Esophagus muscularis mucosa (tissue), 3 donors: Measurements from ENCODE around the gene TSNAXIP1.

ENCODE experiments used
- CTCF ChIP-seq, 3 experiments: fragments of 200-600 bp in 2 of 3; fragments of 450-650 bp in 1 of 3; sonication (generic) in 2 of 3; IDR thresholded peaks; one replicate each; pipeline ENCODE4 v1.5.1; 2017 to 2019; ENCODE audit warnings: antibody characterized with exemption in 3 of 3, mild to moderate bottlenecking in 2 of 3, moderate library complexity in 1 of 3
- POLR2A ChIP-seq: fragments of 450-650 bp; IDR thresholded peaks from one replicate; pipeline ENCODE4 v1.6.1; 2017; ENCODE audit warnings: antibody characterized with exemption, moderate library complexity, mild to moderate bottlenecking, low read depth

GRCh38 chr16:67856927-67857546 is 50.3 kb downstream of the TSNAXIP1 start:
- TF ChIP-seq CTCF (IDR thresholded peaks at IDR 0.05) (no peak), POLR2A (no peak)
